B cell (primary cell): ENCODE measurements around the gene ASTN2. TPM values are rescaled to one million over a fixed set of nuclear protein-coding genes. Genes with fewer than 3 reads are reported as not detected.

Experiments used
- ATAC-seq: fragments of 200-7000 bp; cut with Tn5 transposase; one replicate; pipeline ENCODE4 v1.10.0; 2021; ENCODE audit warnings: low read depth, mild to moderate bottlenecking, moderate number of reproducible peaks, moderate library complexity
- CTCF ChIA-PET: fragments of 350-600 bp; sonication (Branson Sonifier 250); formaldehyde crosslinking; loops from one replicate; lab custom pipeline; 2021; ENCODE audit warnings: antibody characterized with exemption, inconsistent platforms; lab: Charles Lee
- POLR2A ChIA-PET: fragments of 350-600 bp; sonication (Branson Sonifier 250); formaldehyde crosslinking; loops from one replicate; lab custom pipeline; 2021; ENCODE audit warnings: antibody characterized with exemption; lab: Charles Lee
- DNase-seq: peaks from one replicate; pipeline ENCODE4 v3.0.0; 2013
- H2AFZ ChIP-seq: 2 replicates; pipeline ENCODE4 v1.6.1; 2012; ENCODE audit warnings: mild to moderate bottlenecking, low read depth, low read length; ENCODE audit not compliant: insufficient read depth, poor library complexity, severe bottlenecking
- H3K27ac ChIP-seq, 2 donors: 1 replicate in 1 of 2; 2 replicates in 1 of 2; pipeline ENCODE4 v1.5.1; 2012 to 2013; ENCODE audit warnings: low read length in 2 of 2, mild to moderate bottlenecking in 2 of 2, moderate library complexity in 1 of 2
- H3K27me3 ChIP-seq, 4 experiments: fragments of 200-600 bp in 1 of 4; sonication (generic) in 1 of 4; replicated peaks in 1 of 4; 1 replicate in 2 of 4; 2 replicates in 2 of 4; pipeline versions ENCODE4 v1.6.1 to v1.7.0; 2013 to 2016; ENCODE audit warnings: low read length in 3 of 4, mild to moderate bottlenecking in 2 of 4, mixed read lengths in 1 of 4, moderate library complexity in 1 of 4; ENCODE audit not compliant: insufficient read depth in 4 of 4, control insufficient read depth in 3 of 4; ENCODE audit errors: control extremely low read depth in 1 of 4
- H3K36me3 ChIP-seq, 2 experiments: replicated peaks in 1 of 2; 1 replicate in 1 of 2; 2 replicates in 1 of 2; pipeline versions ENCODE4 v1.6.1 to v1.7.1; 2013; ENCODE audit warnings: low read length in 1 of 2; ENCODE audit not compliant: insufficient read depth in 2 of 2, control insufficient read depth in 1 of 2; ENCODE audit errors: control extremely low read depth in 1 of 2, extremely low read depth in 1 of 2
- H3K4me1 ChIP-seq, 2 donors: fragments of 200-600 bp in 1 of 2; sonication (generic) in 1 of 2; 1 replicate in 1 of 2; 2 replicates in 1 of 2; pipeline versions ENCODE4 v1.5.1 to v1.6.1; 2013 to 2017; ENCODE audit warnings: low read length in 2 of 2; ENCODE audit not compliant: control insufficient read depth in 2 of 2, insufficient read depth in 2 of 2
- H3K4me2 ChIP-seq: replicated peaks from 2 replicates; pipeline ENCODE3; 2012; ENCODE audit warnings: mild to moderate bottlenecking, low read depth, low read length; ENCODE audit not compliant: poor library complexity, severe bottlenecking
- H3K4me3 ChIP-seq, 5 experiments: fragments of 200-600 bp in 1 of 5; sonication (generic) in 1 of 5; 1 replicate in 3 of 5; 2 replicates in 2 of 5; pipeline versions ENCODE4 v1.5.1 to v1.7.0; 2011 to 2016; ENCODE audit warnings: low read length in 4 of 5, mild to moderate bottlenecking in 4 of 5, low read depth in 2 of 5, control low read depth in 1 of 5, moderate library complexity in 1 of 5; ENCODE audit not compliant: insufficient read depth in 1 of 5; ENCODE audit errors: control extremely low read depth in 1 of 5, extremely low read depth in 1 of 5
- H3K79me2 ChIP-seq: fragments of 200-600 bp; sonication (generic); one replicate; pipeline ENCODE4 v1.6.0; 2016; ENCODE audit warnings: low read length; ENCODE audit not compliant: control insufficient read depth, insufficient read depth
- H3K9ac ChIP-seq: fragments of 200-600 bp; sonication (generic); 2 replicates; pipeline ENCODE4 v1.6.1; 2017; ENCODE audit warnings: mild to moderate bottlenecking, low read length, moderate library complexity
- H3K9me3 ChIP-seq, 3 donors: one replicate each; pipeline versions ENCODE4 v1.6.1 to v1.7.1; 2013; ENCODE audit warnings: low read length in 2 of 3; ENCODE audit not compliant: control insufficient read depth in 2 of 3, insufficient read depth in 1 of 3; ENCODE audit errors: control extremely low read depth in 1 of 3
- H4K20me1 ChIP-seq: 2 replicates; pipeline ENCODE4 v1.6.0; 2012; ENCODE audit warnings: mild to moderate bottlenecking, low read length; ENCODE audit not compliant: insufficient read depth, control insufficient read depth, poor library complexity, severe bottlenecking
- H3K27ac Mint-ChIP-seq: one replicate; pipeline ENCODE4 v1.8.0; 2021; ENCODE audit warnings: mixed read lengths
- H3K27me3 Mint-ChIP-seq: one replicate; pipeline ENCODE4 v1.8.0; 2021; ENCODE audit warnings: mixed read lengths
- H3K4me1 Mint-ChIP-seq: one replicate; pipeline ENCODE4 v1.8.0; 2021; ENCODE audit warnings: mixed read lengths
- H3K4me3 Mint-ChIP-seq: one replicate; pipeline ENCODE4 v1.8.0; 2021; ENCODE audit warnings: mixed read lengths
- H3K9me3 Mint-ChIP-seq: one replicate; pipeline ENCODE4 v1.8.0; 2022; ENCODE audit warnings: mixed read lengths; ENCODE audit not compliant: insufficient read depth
- EZH2 ChIP-seq: IDR thresholded peaks from 2 replicates; pipeline ENCODE4 v1.6.1; 2012; ENCODE audit warnings: borderline replicate concordance, low read depth, mild to moderate bottlenecking, moderate library complexity, low read length; ENCODE audit not compliant: insufficient read depth, poor library complexity, severe bottlenecking
- WGBS: methylation state at CpG from one replicate; pipeline ENCODE4 v1.1.5; 2013; ENCODE audit warnings: missing lambda C conversion rate; ENCODE audit not compliant: insufficient coverage; 5-methylcytosine and 5-hydroxymethylcytosine counted together
- intact Hi-C: fragments of 100-400 bp; cut with micrococcal nuclease; formaldehyde crosslinking; loops from one replicate; pipeline ENCODE4 v1.10.0; 2022
- polyA plus RNA-seq: library from polyadenylated mRNA; depleted of rRNA; stranded (reverse); fragments of >200 nt; gene quantifications from 2 replicates; pipeline ENCODE4 v1.2.3, GENCODE V29; 2012
- total RNA-seq, 2 donors: library from RNA; stranded (reverse); fragments of 120-200 nt in 1 of 2; gene quantifications; 1 replicate in 1 of 2; 2 replicates in 1 of 2; pipeline versions ENCODE4 v1.2.3 to v1.2.4, GENCODE V29; 2013 to 2022
- TF ChIP-seq, protein P1 (sequence below): fragments of 200-600 bp; IDR thresholded peaks from one replicate; pipeline ENCODE4 v1.8.0; 2022; ENCODE audit warnings: antibody characterized with exemption, mild to moderate bottlenecking

ASTN2 gene
- total and polyA plus RNA-seq, 2 donors (not counting 1 experiment from before 2014, with no cell fraction given) = 1.2 to 3.6 TPM

DNA sequence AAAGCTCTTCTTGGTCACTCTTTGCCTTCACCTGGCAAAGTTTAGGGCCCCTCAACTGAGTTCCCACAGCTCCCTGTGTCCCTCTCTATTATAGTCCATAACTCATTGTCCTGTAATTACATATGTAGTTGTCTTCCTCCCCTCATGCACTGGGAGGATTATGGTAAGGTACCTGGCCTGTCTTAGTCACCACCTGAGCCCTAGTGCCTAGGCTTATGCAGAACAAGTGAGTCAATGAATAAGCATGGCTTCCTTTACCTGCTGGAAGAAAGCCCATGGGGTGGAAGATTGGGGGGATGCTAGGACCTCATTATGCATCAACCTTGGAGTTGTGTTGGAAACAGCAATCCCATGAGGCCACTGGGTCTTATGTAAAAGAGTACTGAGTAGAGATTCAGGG is 915.4 kb downstream of the ASTN2 start:
- Mint-ChIP-seq H3K4me1 (peaks cover 1% of the 10 kb centered on the region), H3K27me3 (peaks cover 3% of the 10 kb centered on the region), H3K27ac (no peak overlapping the region), H3K9me3 (no peaks in the 10 kb centered on the region), H3K4me3 (no peak overlapping the region)
- no peak overlapping the region for H3K4me2 ChIP-seq
- peaks cover 0 to 2% (median 0%) of the 10 kb centered on the region in 3 donors for H3K9me3 ChIP-seq
- TF ChIP-seq, protein P1, sequence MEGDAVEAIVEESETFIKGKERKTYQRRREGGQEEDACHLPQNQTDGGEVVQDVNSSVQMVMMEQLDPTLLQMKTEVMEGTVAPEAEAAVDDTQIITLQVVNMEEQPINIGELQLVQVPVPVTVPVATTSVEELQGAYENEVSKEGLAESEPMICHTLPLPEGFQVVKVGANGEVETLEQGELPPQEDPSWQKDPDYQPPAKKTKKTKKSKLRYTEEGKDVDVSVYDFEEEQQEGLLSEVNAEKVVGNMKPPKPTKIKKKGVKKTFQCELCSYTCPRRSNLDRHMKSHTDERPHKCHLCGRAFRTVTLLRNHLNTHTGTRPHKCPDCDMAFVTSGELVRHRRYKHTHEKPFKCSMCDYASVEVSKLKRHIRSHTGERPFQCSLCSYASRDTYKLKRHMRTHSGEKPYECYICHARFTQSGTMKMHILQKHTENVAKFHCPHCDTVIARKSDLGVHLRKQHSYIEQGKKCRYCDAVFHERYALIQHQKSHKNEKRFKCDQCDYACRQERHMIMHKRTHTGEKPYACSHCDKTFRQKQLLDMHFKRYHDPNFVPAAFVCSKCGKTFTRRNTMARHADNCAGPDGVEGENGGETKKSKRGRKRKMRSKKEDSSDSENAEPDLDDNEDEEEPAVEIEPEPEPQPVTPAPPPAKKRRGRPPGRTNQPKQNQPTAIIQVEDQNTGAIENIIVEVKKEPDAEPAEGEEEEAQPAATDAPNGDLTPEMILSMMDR = no peak
- TF ChIP-seq EZH2 = no peak
- POLR2A ChIA-PET = no interaction called here
- H3K36me3 ChIP-seq = no peaks in the 10 kb centered on the region
- no peaks in the 10 kb centered on the region for H4K20me1 ChIP-seq
- no peak overlapping the region for H2AFZ ChIP-seq
- intact Hi-C loops = no loop called here
- DNase-seq (no peak), ATAC-seq (no peak)
- CTCF ChIA-PET = no interaction called here
- no peak overlapping the region for H3K9ac ChIP-seq
- H3K79me2 ChIP-seq = no peaks in the 10 kb centered on the region
- no peak overlapping the region for H3K4me3 ChIP-seq
- H3K27me3 ChIP-seq = no peaks in the 10 kb centered on the region
- no peaks in the 10 kb centered on the region for H3K4me1 ChIP-seq
- H3K27ac ChIP-seq = no peak overlapping the region

DNA sequence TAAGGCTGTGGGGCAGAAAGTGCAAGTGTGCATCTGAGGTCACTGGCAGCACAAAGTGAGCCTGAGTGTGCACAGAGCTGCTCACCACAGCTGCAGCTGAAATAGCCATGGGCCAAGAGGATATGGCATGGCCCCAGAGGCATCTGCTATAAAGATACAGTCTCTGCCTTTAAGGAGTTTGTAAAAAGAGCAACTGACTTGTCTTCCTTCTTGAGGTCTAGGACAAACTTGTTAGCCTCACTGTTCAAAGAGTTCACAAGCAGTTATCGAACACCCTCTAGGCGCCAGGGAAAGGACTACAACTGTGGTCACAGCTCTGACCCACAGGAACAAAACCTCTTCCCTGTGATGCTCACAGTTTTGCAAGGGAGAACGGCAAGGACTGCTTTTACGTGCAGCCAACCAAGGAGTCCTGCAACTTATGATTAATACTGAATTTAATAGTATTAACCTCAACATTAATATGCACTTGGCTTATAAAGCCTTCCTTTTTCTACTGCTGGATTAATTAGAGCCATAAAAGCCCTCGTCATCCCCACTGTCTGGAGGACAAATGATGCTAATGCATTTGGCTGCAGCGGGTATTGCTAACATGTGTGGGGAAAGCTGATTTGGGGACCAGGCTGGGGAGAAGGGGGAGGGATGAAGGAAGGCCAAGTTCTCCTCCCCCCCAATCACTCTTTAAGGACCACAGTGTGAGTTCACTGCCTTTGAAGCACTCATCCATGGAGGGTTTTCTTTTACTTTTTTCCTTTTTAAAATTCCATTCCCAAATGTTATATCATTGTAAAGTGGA is 917.6 kb downstream of the ASTN2 start:
- H3K4me2 ChIP-seq = no peak overlapping the region
- WGBS = 94% methylated on average over 2 of the region's 6 CpGs
- H3K4me3 ChIP-seq = no peak overlapping the region
- H2AFZ ChIP-seq = no peak overlapping the region
- TF ChIP-seq EZH2 = no peak
- TF ChIP-seq, protein P1 = no peak
- H3K9me3 ChIP-seq = peaks cover 0 to 2% (median 0%) of the 10 kb centered on the region in 3 donors
- CTCF ChIA-PET = no interaction called here
- H4K20me1 ChIP-seq = no peaks in the 10 kb centered on the region
- no peaks in the 10 kb centered on the region for H3K4me1 Mint-ChIP-seq
- POLR2A ChIA-PET = no interaction called here
- H3K27ac Mint-ChIP-seq = no peak overlapping the region
- ATAC-seq = no peak
- intact Hi-C loops = no loop called here
- H3K79me2 ChIP-seq = no peaks in the 10 kb centered on the region
- no peaks in the 10 kb centered on the region for H3K36me3 ChIP-seq
- peaks cover 3% of the 10 kb centered on the region for H3K27me3 Mint-ChIP-seq
- no peaks in the 10 kb centered on the region for H3K27me3 ChIP-seq
- no peak overlapping the region for H3K27ac ChIP-seq
- H3K4me1 ChIP-seq = no peaks in the 10 kb centered on the region
- no peak overlapping the region for H3K4me3 Mint-ChIP-seq
- no peaks in the 10 kb centered on the region for H3K9me3 Mint-ChIP-seq
- DNase-seq = no peak
- no peak overlapping the region for H3K9ac ChIP-seq
